ENCODE results near the gene TNRC6C.

DNA sequence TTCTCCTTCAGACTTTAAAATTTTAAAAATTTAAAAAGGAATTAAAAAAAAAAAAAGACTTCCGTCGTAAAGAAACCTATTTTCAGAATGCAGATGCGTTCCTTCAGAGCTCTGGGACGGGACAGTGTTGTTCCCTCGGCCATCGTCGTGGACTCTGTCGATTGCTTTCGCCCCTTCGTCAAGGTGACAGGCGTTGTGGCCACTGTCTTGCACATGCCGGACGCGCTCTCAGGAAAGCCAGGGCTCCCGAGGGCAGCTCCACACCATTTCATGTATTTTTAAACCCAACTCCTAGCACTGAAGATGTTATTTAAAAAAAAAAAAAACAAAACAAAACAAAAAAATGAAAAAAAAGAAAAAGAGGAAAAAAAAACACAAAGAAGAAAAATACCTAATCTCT lies 147.7 kb downstream of the TNRC6C start:
- TF ChIP-seq GATA3 (IDR thresholded peaks at IDR 0.05; ENCODE audit: low read depth, low read length) (no peak), GATA2 (IDR thresholded peaks at IDR 0.05; ENCODE audit: low read depth, low read length) (no peak)

Data from SH-SY5Y (cell line).